ENCODE data around the gene TAC3.
"Not testable (repeated sequence)": the region's sequence is repeated elsewhere in the genome, so short reads cannot be mapped to it uniquely, and the experiment has no call there.

Gene TAC3

GRCh38 chr12:56980268-56980667 lies 36.1 kb downstream of the TAC3 start:
- DNase-seq: no peak

DNA sequence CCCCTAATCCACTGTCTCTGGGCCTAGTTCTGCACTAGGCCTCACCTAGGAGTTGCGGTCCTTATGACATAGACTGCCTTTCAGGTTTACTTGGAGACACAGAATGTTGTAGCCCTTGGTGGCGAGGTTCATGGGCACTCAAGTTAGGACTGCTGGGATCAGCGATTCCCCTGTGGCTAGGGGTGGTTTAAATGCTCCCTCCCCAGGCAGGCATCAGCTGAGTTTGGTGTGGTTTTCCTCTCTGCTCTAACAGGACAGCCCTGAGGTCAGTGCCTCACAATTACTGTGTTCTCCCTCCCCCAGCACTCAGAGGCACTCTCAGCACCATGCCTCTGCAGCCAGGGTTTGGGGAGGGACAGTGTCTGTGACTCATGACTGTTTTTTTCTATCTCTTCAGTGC lies 36.7 kb downstream of the TAC3 start:
- no peak for DNase-seq

GRCh38 chr12:56978397-56979138 lies 37.8 kb downstream of the TAC3 start:
- DNase-seq: no peak

- DNase-seq: not testable (repeated sequence)
These were observed 39.0 kb downstream of the TAC3 start for GRCh38 chr12:56977361-56977760.

DNA sequence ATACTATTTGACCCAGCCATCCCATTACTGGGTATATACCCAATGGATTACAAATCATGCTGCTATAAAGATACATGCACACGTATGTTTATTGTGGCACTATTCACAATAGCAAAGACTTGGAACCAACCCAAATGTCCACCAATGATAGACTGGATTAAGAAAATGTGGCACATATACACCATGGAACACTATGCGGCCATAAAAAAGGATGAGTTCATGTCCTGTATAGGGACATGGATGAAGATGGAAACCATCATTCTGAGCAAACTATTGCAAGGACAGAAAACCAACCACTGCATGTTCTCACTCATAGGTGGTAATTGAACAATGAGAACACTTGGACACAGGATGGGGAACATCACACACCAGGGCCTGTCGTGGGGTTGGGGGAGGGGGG lies 42.1 kb downstream of the TAC3 start:
- not testable (repeated sequence) for DNase-seq

- not testable (repeated sequence) for DNase-seq
These were observed 47.4 kb downstream of the TAC3 start for GRCh38 chr12:56968910-56969309.

DNA sequence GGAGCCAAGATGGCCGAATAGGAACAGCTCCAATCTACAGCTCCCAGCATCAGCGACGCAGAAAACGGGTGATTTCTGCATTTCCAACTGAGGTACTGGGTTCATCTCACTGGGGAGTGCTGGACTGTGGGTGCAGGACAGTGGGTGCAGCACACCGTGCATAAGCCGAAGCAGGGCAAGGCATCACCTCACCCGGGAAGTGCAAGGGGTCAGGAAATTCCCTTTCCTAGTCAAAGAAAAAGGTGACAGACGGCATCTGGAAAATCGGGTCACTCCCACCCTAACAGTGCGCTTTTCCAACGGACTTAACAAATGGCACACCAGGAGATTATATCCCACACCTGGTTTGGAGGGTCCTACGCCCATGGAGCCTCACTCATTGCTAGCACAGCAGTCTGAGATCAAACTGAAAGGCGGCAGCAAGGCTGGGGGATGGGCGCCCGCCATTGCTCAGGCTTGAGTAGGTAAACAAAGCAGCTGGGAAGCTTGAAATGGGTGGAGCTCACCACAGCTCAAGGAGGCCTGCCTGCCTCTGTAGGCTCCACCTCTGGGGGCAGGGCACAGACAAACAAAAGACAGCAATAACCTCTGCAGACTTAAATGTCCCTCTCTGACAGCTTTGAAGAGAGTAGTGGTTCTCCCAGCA lies 50.2 kb downstream of the TAC3 start:
- not testable (repeated sequence) for DNase-seq

- not testable (repeated sequence) for DNase-seq
These were observed 51.2 kb downstream of the TAC3 start for GRCh38 chr12:56965124-56965523.

GRCh38 chr12:56963557-56963956 lies 52.8 kb downstream of the TAC3 start:
- DNase-seq: not testable (repeated sequence)

DNA sequence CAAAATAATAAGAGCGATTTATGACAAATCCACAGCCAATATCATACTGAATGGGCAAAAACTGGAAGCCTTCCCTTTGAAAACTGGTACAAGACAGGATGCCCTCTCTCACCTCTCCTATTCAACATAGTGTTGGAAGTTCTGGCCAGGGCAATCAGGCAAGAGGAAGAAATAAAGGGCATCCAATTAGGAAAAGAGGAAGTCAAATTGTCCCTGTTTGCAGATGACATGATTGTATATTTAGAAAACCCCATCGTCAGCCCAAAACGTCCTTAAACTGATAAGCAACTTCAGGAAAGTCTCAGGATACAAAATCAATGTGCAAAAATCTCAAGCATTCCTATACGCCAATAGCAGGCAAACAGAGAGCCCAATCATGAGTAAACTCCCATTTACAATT lies 54.1 kb downstream of the TAC3 start:
- not testable (repeated sequence) for DNase-seq

Measured in DMS79 (cell line).